Panc1 (cell line): Measurements from ENCODE around the gene ZNF521. TPM values are rescaled to one million over a fixed set of nuclear protein-coding genes. Genes with fewer than 3 reads are reported as not detected.

Experiments
- ATAC-seq: fragments of 200-7000 bp; cut with Tn5 transposase; 2 replicates; pipeline ENCODE4 v1.9.1; 2020; ENCODE audit warnings: mild to moderate bottlenecking, moderate library complexity
- BruUV-seq: library from RNA; stranded (reverse); fragments of 400-500 nt; replicated peaks from 2 replicates; lab custom pipeline; 2021; lab: Mats Ljungman, UMichigan
- CTCF ChIA-PET: fragments of 300-600 bp; sonication (Branson Sonifier 250); formaldehyde crosslinking; loops from one replicate; lab custom pipeline; 2022; ENCODE audit warnings: antibody characterized with exemption; lab: Charles Lee
- POLR2A ChIA-PET: fragments of 300-600 bp; sonication (Branson Sonifier 250); formaldehyde crosslinking; loops from one replicate; lab custom pipeline; 2022; ENCODE audit warnings: antibody characterized with exemption; lab: Charles Lee
- DNase-seq: peaks from one replicate; pipeline ENCODE4 v3.0.0-alpha.2; 2010; ENCODE audit warnings: low read depth, low spot score
- H3K27ac ChIP-seq: 2 replicates; pipeline ENCODE4 v1.5.1; 2011; ENCODE audit warnings: mild to moderate bottlenecking, low read length, inconsistent platforms
- H3K27me3 ChIP-seq: fragments of 200-500 bp; sonication (Bioruptor generic); 2 replicates; pipeline ENCODE4 v1.6.0; 2014; ENCODE audit warnings: low read length, inconsistent platforms; ENCODE audit not compliant: control insufficient read depth, insufficient read depth
- H3K36me3 ChIP-seq: fragments of 200-500 bp; sonication (Bioruptor generic); 2 replicates; pipeline ENCODE4 v1.5.1; 2014; ENCODE audit warnings: inconsistent platforms, mild to moderate bottlenecking, low read length, moderate library complexity; ENCODE audit not compliant: control insufficient read depth, insufficient read depth
- H3K4me1 ChIP-seq: 2 replicates; pipeline ENCODE4 v1.5.1; 2011; ENCODE audit warnings: inconsistent platforms, mild to moderate bottlenecking, low read length, moderate library complexity; ENCODE audit not compliant: control insufficient read depth, insufficient read depth
- H3K4me3 ChIP-seq, 2 experiments: 2 replicates each; pipeline ENCODE4 v1.5.1; 2011 to 2012; ENCODE audit warnings: low read depth in 2 of 2, low read length in 2 of 2, mild to moderate bottlenecking in 2 of 2, inconsistent platforms in 1 of 2, moderate library complexity in 1 of 2
- H3K9me3 ChIP-seq: fragments of 200-500 bp; sonication (Bioruptor generic); 2 replicates; pipeline ENCODE4 v1.5.1; 2014; ENCODE audit warnings: low read depth, mild to moderate bottlenecking, inconsistent platforms, low read length, moderate library complexity; ENCODE audit not compliant: control insufficient read depth, insufficient read depth
- POLR2AphosphoS5 ChIP-seq: IDR thresholded peaks from 2 replicates; pipeline ENCODE4 v1.6.1; 2012; ENCODE audit warnings: mild to moderate bottlenecking, low read depth, low read length, moderate library complexity
- SIN3A ChIP-seq: IDR thresholded peaks from 2 replicates; pipeline ENCODE4 v1.6.1; 2012; ENCODE audit warnings: low read depth, mild to moderate bottlenecking, low read length, moderate library complexity, borderline replicate concordance; ENCODE audit not compliant: insufficient read depth
- TCF7L2 ChIP-seq: IDR thresholded peaks from 2 replicates; pipeline ENCODE4 v1.6.1; 2011; ENCODE audit warnings: mild to moderate bottlenecking, low read depth, low read length, inconsistent platforms
- in situ Hi-C: cut with HindIII; loops from 2 replicates; pipeline ENCODE4 v1.10.0; 2016; ENCODE audit warnings: low sequenced_read_pairs, low pct_unique_long_range_greater_than_20kb
- intact Hi-C: fragments of 100-400 bp; cut with micrococcal nuclease; formaldehyde crosslinking; loops from one replicate; pipeline ENCODE4 v1.10.0; 2022; ENCODE audit not compliant: unreplicated experiment
- total RNA-seq: library from RNA; stranded (reverse); gene quantifications from one replicate; pipeline ENCODE4 v1.2.1, GENCODE V29; 2021; ENCODE audit not compliant: unreplicated experiment
- TF ChIP-seq, protein P1 (sequence below): fragments of 450-650 bp; IDR thresholded peaks from 2 replicates; pipeline ENCODE4 v1.5.1; 2017; ENCODE audit warnings: mild to moderate bottlenecking
- TF ChIP-seq, protein P2 (sequence below), 2 experiments: IDR thresholded peaks; 2 replicates each; pipeline ENCODE4 v1.6.1; 2011 to 2012; ENCODE audit warnings: low read depth in 2 of 2, control low read depth in 1 of 2, low read length in 1 of 2, mild to moderate bottlenecking in 1 of 2, moderate library complexity in 1 of 2; ENCODE audit not compliant: insufficient read depth in 1 of 2

ZNF521 gene
- total RNA-seq, 1 experiment from 2014 or later, result 0.15 TPM

DNA sequence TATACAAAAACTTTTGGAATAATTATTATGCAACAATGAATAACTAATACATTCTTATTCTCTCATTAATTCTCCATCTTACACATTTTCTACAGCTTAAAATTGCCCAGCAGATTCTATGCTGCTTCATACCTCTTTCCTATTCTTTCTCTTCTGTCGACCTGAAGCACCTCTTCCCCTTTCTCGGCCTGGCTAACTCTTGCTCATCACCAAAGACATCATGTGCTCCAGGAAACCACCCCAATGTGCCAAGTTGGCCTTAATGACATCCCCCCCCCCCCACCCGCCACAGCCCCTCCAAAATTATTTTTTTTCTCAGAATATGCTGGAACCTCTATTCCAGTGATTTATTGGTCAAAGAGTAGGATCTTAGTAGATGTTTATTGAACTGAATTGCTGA is 43.6 kb downstream of the ZNF521 start:
- Histone ChIP-seq H3K9me3 (no peaks in the 10 kb centered on the region), H3K4me1 (no peaks in the 10 kb centered on the region), H3K36me3 (no peaks in the 10 kb centered on the region), H3K27ac (no peak overlapping the region), H3K4me3 (no peak overlapping the region), H3K27me3 (no peaks in the 10 kb centered on the region)
- ChIA-PET POLR2A (no interaction called here), CTCF (no interaction called here)
- no TSS peak for BruUV-seq
- intact Hi-C loops, result no loop called here
- DNase-seq, result no peak
- no peak for ATAC-seq
- in situ Hi-C loops, result no loop called here
- TF ChIP-seq, protein P1, sequence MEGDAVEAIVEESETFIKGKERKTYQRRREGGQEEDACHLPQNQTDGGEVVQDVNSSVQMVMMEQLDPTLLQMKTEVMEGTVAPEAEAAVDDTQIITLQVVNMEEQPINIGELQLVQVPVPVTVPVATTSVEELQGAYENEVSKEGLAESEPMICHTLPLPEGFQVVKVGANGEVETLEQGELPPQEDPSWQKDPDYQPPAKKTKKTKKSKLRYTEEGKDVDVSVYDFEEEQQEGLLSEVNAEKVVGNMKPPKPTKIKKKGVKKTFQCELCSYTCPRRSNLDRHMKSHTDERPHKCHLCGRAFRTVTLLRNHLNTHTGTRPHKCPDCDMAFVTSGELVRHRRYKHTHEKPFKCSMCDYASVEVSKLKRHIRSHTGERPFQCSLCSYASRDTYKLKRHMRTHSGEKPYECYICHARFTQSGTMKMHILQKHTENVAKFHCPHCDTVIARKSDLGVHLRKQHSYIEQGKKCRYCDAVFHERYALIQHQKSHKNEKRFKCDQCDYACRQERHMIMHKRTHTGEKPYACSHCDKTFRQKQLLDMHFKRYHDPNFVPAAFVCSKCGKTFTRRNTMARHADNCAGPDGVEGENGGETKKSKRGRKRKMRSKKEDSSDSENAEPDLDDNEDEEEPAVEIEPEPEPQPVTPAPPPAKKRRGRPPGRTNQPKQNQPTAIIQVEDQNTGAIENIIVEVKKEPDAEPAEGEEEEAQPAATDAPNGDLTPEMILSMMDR, result no peak
- TF ChIP-seq TCF7L2 (no peak), POLR2AphosphoS5 (no peak), SIN3A (no peak)
- TF ChIP-seq, protein P2, sequence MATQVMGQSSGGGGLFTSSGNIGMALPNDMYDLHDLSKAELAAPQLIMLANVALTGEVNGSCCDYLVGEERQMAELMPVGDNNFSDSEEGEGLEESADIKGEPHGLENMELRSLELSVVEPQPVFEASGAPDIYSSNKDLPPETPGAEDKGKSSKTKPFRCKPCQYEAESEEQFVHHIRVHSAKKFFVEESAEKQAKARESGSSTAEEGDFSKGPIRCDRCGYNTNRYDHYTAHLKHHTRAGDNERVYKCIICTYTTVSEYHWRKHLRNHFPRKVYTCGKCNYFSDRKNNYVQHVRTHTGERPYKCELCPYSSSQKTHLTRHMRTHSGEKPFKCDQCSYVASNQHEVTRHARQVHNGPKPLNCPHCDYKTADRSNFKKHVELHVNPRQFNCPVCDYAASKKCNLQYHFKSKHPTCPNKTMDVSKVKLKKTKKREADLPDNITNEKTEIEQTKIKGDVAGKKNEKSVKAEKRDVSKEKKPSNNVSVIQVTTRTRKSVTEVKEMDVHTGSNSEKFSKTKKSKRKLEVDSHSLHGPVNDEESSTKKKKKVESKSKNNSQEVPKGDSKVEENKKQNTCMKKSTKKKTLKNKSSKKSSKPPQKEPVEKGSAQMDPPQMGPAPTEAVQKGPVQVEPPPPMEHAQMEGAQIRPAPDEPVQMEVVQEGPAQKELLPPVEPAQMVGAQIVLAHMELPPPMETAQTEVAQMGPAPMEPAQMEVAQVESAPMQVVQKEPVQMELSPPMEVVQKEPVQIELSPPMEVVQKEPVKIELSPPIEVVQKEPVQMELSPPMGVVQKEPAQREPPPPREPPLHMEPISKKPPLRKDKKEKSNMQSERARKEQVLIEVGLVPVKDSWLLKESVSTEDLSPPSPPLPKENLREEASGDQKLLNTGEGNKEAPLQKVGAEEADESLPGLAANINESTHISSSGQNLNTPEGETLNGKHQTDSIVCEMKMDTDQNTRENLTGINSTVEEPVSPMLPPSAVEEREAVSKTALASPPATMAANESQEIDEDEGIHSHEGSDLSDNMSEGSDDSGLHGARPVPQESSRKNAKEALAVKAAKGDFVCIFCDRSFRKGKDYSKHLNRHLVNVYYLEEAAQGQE (IDR thresholded peaks at IDR 0.05; ENCODE audit: insufficient read depth in 1 of 2, low read depth in 2 of 2, low read length in 1 of 2), result no peak

DNA sequence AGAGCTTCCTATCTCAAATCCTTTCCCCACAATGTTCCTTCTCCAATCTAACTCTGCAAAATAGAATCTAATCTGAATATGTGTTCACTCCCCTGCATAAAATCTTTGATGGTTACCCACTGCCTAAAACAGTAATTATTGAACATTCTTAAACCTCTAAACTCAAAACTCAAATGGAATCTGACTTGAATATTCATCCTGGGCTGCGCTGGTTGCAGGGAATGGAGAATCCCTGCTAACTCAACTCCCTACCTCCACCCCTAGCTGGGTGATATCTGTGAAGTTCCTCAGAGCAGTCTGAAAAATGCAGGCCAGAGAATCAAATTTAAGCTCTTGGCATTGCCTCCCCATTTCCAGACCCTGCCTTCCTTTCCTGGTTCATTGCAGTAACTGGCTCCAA is 44.8 kb downstream of the ZNF521 start:
- H3K9me3 ChIP-seq, result no peaks in the 10 kb centered on the region
- no peaks in the 10 kb centered on the region for H3K4me1 ChIP-seq
- no peak for TF ChIP-seq TCF7L2
- H3K4me3 ChIP-seq, result no peak overlapping the region
- no peak overlapping the region for H3K27ac ChIP-seq
- ATAC-seq (no peak), DNase-seq (no peak)
- no peaks in the 10 kb centered on the region for H3K27me3 ChIP-seq
- intact Hi-C loops, result no loop called here
- ChIA-PET POLR2A (no interaction called here), CTCF (no interaction called here)
- in situ Hi-C loops, result no loop called here
- no TSS peak for BruUV-seq
- H3K36me3 ChIP-seq, result no peaks in the 10 kb centered on the region

DNA sequence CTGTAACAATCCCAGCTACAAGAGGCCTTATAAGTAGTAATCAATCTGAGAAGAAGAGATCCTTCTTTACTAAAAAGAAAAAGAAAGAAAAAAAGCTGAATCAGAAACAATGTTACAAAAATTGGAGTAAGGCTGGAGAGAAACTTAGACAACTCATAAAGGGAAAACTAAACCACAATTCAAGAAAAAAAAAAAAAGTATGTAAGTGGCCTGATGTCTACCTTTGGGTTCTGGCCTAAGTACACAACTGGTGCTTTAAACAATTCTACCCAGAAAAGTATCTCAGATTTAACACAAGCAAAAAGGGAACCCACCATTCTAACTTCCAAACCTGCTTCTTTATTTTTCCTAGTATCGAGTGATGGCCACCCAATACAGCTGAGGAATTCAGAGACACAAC is 45.3 kb downstream of the ZNF521 start:
- Histone ChIP-seq H3K27me3 (no peaks in the 10 kb centered on the region), H3K27ac (no peak overlapping the region), H3K9me3 (no peaks in the 10 kb centered on the region), H3K4me1 (no peaks in the 10 kb centered on the region), H3K36me3 (no peaks in the 10 kb centered on the region), H3K4me3 (no peak overlapping the region)
- TF ChIP-seq, protein P1, result no peak
- TF ChIP-seq TCF7L2 (no peak), POLR2AphosphoS5 (no peak), SIN3A (no peak)
- TF ChIP-seq, protein P2 (IDR thresholded peaks at IDR 0.05; ENCODE audit: insufficient read depth in 1 of 2, low read depth in 2 of 2, low read length in 1 of 2), result no peak
- POLR2A ChIA-PET, result no interaction called here
- in situ Hi-C loops (no loop called here), intact Hi-C loops (no loop called here)
- ATAC-seq (no peak), DNase-seq (no peak)
- BruUV-seq, result no TSS peak
- CTCF ChIA-PET, result no interaction called here
